ENCODE results near the gene HOXD4. TPM values are rescaled to one million over a fixed set of nuclear protein-coding genes. Genes with fewer than 3 reads are reported as not detected.

Gene HOXD4
- total RNA-seq, 1 donor from 2014 or later: not detected

DNA sequence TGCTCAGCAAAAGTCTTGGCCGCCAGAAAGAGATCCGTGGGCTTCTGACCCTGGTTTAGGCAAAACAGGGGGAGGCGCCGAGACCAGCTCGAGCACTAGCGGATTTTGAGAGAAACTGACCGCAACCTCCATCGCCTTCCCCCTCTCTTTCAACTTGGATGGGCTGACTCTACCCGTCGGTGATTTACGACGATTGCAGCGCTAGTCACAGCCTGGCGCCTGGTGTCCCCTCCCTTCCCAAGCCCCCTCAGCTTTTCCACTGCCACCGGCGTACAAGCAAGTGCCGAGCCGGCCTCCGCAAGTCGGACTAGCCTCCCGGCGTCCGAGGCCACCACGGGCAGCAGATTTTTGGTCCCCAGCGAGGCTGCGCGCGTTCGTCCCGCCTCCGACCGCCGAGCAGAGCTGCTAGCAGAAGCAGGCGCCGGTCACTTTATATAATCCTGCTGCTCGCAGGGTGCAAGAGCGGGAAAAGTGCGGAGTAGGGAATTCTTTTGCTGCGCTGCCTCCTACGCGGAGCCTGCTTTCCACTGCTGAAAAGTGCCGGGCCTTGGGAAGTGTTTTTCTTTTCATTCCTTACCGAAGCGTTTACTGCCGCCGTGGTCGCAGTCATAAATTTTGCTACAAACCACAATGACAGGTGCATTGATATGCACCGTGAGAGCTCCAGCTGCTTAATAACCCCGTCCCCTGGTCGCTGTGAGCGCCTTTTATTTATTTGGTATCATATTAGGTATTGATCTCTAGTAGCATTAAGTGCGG lies 13.4 kb downstream of the HOXD4 start:
- Mint-ChIP-seq H3K27ac (ENCODE audit: unreplicated experiment) (no peak overlapping the region), H3K36me3 (ENCODE audit: unreplicated experiment) (peaks cover 4% of the 10 kb centered on the region), H3K9me3 (ENCODE audit: unreplicated experiment) (peaks cover 10% of the 10 kb centered on the region), H3K27me3 (ENCODE audit: unreplicated experiment) (peaks cover 45% of the 10 kb centered on the region), H3K4me3 (ENCODE audit: unreplicated experiment) (no peak overlapping the region), H3K4me1 (ENCODE audit: low read depth, unreplicated experiment) (no peaks in the 10 kb centered on the region)
- peak; percentile 36 for DNase-seq
- TF ChIP-seq, protein P1, sequence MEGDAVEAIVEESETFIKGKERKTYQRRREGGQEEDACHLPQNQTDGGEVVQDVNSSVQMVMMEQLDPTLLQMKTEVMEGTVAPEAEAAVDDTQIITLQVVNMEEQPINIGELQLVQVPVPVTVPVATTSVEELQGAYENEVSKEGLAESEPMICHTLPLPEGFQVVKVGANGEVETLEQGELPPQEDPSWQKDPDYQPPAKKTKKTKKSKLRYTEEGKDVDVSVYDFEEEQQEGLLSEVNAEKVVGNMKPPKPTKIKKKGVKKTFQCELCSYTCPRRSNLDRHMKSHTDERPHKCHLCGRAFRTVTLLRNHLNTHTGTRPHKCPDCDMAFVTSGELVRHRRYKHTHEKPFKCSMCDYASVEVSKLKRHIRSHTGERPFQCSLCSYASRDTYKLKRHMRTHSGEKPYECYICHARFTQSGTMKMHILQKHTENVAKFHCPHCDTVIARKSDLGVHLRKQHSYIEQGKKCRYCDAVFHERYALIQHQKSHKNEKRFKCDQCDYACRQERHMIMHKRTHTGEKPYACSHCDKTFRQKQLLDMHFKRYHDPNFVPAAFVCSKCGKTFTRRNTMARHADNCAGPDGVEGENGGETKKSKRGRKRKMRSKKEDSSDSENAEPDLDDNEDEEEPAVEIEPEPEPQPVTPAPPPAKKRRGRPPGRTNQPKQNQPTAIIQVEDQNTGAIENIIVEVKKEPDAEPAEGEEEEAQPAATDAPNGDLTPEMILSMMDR (IDR thresholded peaks at IDR 0.05; ENCODE audit: partially characterized antibody, unreplicated experiment): no peak

GRCh38 chr2:176165370-176166050 lies 14.2 kb downstream of the HOXD4 start:
- peaks cover 4% of the 10 kb centered on the region for H3K36me3 Mint-ChIP-seq (ENCODE audit: unreplicated experiment)
- peaks cover 10% of the 10 kb centered on the region for H3K9me3 Mint-ChIP-seq (ENCODE audit: unreplicated experiment)
- peak; percentile 22 for DNase-seq
- TF ChIP-seq, protein P1 (IDR thresholded peaks at IDR 0.05; ENCODE audit: partially characterized antibody, unreplicated experiment): no peak
- no peak overlapping the region for H3K27ac Mint-ChIP-seq (ENCODE audit: unreplicated experiment)
- H3K4me3 Mint-ChIP-seq (ENCODE audit: unreplicated experiment): no peak overlapping the region
- H3K27me3 Mint-ChIP-seq (ENCODE audit: unreplicated experiment): peaks cover 44% of the 10 kb centered on the region
- no peaks in the 10 kb centered on the region for H3K4me1 Mint-ChIP-seq (ENCODE audit: low read depth, unreplicated experiment)

DNA sequence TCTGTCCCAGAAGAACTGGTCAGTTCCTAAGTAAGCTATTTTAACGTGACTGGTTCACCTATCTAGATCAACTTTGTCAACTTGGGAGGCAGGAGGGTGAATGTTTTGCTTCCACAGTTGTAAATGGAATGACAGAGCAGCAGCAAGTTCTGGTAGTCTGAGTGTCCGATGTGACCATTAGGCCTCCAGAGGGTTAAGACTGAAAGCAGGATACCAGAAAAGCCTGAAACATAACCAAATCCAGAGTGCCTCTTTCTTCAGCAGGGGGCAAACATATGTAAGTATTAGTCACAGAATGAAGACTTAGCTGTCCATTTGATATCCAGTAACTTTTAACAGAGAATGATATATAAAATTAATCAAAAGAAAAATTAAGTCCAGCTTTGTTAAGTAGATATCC lies 14.9 kb downstream of the HOXD4 start:
- no peak for DNase-seq
- no peak overlapping the region for H3K4me3 Mint-ChIP-seq (ENCODE audit: unreplicated experiment)
- peaks cover 4% of the 10 kb centered on the region for H3K36me3 Mint-ChIP-seq (ENCODE audit: unreplicated experiment)
- H3K9me3 Mint-ChIP-seq (ENCODE audit: unreplicated experiment): peaks cover 8% of the 10 kb centered on the region
- H3K4me1 Mint-ChIP-seq (ENCODE audit: low read depth, unreplicated experiment): no peaks in the 10 kb centered on the region
- H3K27ac Mint-ChIP-seq (ENCODE audit: unreplicated experiment): no peak overlapping the region
- H3K27me3 Mint-ChIP-seq (ENCODE audit: unreplicated experiment): peaks cover 41% of the 10 kb centered on the region
- TF ChIP-seq, protein P1 (IDR thresholded peaks at IDR 0.05; ENCODE audit: partially characterized antibody, unreplicated experiment): no peak

- no peak for DNase-seq
- Mint-ChIP-seq H3K4me1 (ENCODE audit: low read depth, unreplicated experiment) (no peaks in the 10 kb centered on the region), H3K27me3 (ENCODE audit: unreplicated experiment) (peaks cover 36% of the 10 kb centered on the region), H3K4me3 (ENCODE audit: unreplicated experiment) (no peak overlapping the region), H3K27ac (ENCODE audit: unreplicated experiment) (no peak overlapping the region), H3K9me3 (ENCODE audit: unreplicated experiment) (peaks cover 8% of the 10 kb centered on the region), H3K36me3 (ENCODE audit: unreplicated experiment) (peaks cover 5% of the 10 kb centered on the region)
- TF ChIP-seq, protein P1 (IDR thresholded peaks at IDR 0.05; ENCODE audit: partially characterized antibody, unreplicated experiment): no peak
These were observed 16.0 kb downstream of the HOXD4 start for GRCh38 chr2:176167398-176167797.

- TF ChIP-seq, protein P1 (IDR thresholded peaks at IDR 0.05; ENCODE audit: partially characterized antibody, unreplicated experiment): no peak
- Mint-ChIP-seq H3K27me3 (ENCODE audit: unreplicated experiment) (peaks cover 40% of the 10 kb centered on the region), H3K4me3 (ENCODE audit: unreplicated experiment) (no peak overlapping the region), H3K36me3 (ENCODE audit: unreplicated experiment) (peaks cover 7% of the 10 kb centered on the region), H3K9me3 (ENCODE audit: unreplicated experiment) (peaks cover 11% of the 10 kb centered on the region), H3K4me1 (ENCODE audit: low read depth, unreplicated experiment) (peaks cover 4% of the 10 kb centered on the region), H3K27ac (ENCODE audit: unreplicated experiment) (no peak overlapping the region)
- no peak for DNase-seq
These were observed 17.8 kb downstream of the HOXD4 start for GRCh38 chr2:176169181-176169580.

Measured in glutamatergic neuron (in vitro differentiated cells).